A549 (cell line): ENCODE data around the gene GAA. TPM values are rescaled to one million over a fixed set of nuclear protein-coding genes. Genes with fewer than 3 reads are reported as not detected.

Experiments
- ATAC-seq, 2 experiments: fragments of 200-7000 bp in 1 of 2; fragments of >200 bp in 1 of 2; cut with Nextera tagmentation in 1 of 2; cut with Tn5 transposase in 1 of 2; 3 replicates each; pipeline versions ENCODE4 v1.8.0 to v1.9.1; 2018 to 2020; ENCODE audit warnings: mild to moderate bottlenecking in 1 of 2, moderate library complexity in 1 of 2
- CTCF ChIA-PET: fragments of 300-600 bp; sonication (Branson Sonifier 250); formaldehyde crosslinking; extraction: SDS; loops from one replicate; lab custom pipeline; 2021; ENCODE audit warnings: antibody characterized with exemption, inconsistent platforms; lab: Yijun Ruan, JAX
- POLR2A ChIA-PET: fragments of 350-600 bp; formaldehyde crosslinking; extraction: SDS; loops from one replicate; lab custom pipeline; 2021; ENCODE audit warnings: antibody characterized with exemption, inconsistent platforms; lab: Yijun Ruan, JAX
- DNase-seq, 2 experiments: peaks; one replicate each; pipeline versions ENCODE4 v3.0.0 to v3.0.0-alpha.2; 2011 to 2016; ENCODE audit warnings: low read depth in 1 of 2, low spot score in 1 of 2
- FAIRE-seq: peaks from 2 replicates; lab custom pipeline; 2011; peaks lifted over from hg19 to GRCh38; lab: Jason Lieb, UNC
- H3K27ac ChIP-seq, 2 experiments: fragments of >200 bp; sonication (Bioruptor Twin); formaldehyde crosslinking; 3 replicates each; pipeline ENCODE4 v1.5.1; 2016 to 2017
- H3K4me1 ChIP-seq: fragments of >200 bp; sonication (Bioruptor Twin); formaldehyde crosslinking; 3 replicates; pipeline ENCODE4 v1.6.1; 2016
- H3K4me2 ChIP-seq: fragments of >200 bp; sonication (Bioruptor Twin); formaldehyde crosslinking; 3 replicates; pipeline ENCODE4 v1.6.1; 2016
- H3K4me3 ChIP-seq: fragments of >200 bp; sonication (Bioruptor Twin); formaldehyde crosslinking; 3 replicates; pipeline ENCODE4 v1.5.1; 2016
- H3K9me3 ChIP-seq: fragments of >200 bp; sonication (Bioruptor Twin); formaldehyde crosslinking; 3 replicates; pipeline ENCODE4 v1.6.1; 2016
- BHLHE40 ChIP-seq: IDR thresholded peaks from 2 replicates; pipeline ENCODE4 v1.6.1; 2012; ENCODE audit warnings: low read depth, low read length, inconsistent platforms
- CEBPB ChIP-seq, 2 experiments: fragments of >200 bp in 1 of 2; sonication (Bioruptor Twin) in 1 of 2; formaldehyde crosslinking in 1 of 2; IDR thresholded peaks; 2 replicates each; pipeline ENCODE4 v1.6.1; 2012 to 2016
- CTCF ChIP-seq: fragments of >200 bp; sonication (Bioruptor Twin); formaldehyde crosslinking; IDR thresholded peaks from 3 replicates; pipeline ENCODE4 v1.5.1; 2016
- EHF ChIP-seq: fragments of 250-450 bp; sonication (Bioruptor Pico); IDR thresholded peaks from 2 replicates; pipeline ENCODE4 v1.5.0; 2020; ENCODE audit warnings: mild to moderate bottlenecking
- ELK1 ChIP-seq: fragments of 150-350 bp; IDR thresholded peaks from 2 replicates; pipeline ENCODE4 v1.6.1; 2014; ENCODE audit warnings: low read depth, mild to moderate bottlenecking, low read length
- GATA3 ChIP-seq: IDR thresholded peaks from 2 replicates; pipeline ENCODE4 v1.6.1; 2012; ENCODE audit warnings: borderline replicate concordance
- HDAC2 ChIP-seq: fragments of 200-600 bp; sonication (generic); IDR thresholded peaks from 2 replicates; pipeline ENCODE4 v1.6.1; 2016
- HMGXB4 ChIP-seq: fragments of 250-450 bp; sonication (Bioruptor Pico); IDR thresholded peaks from 2 replicates; pipeline ENCODE4 v1.5.0; 2021; ENCODE audit warnings: mild to moderate bottlenecking, moderate library complexity, borderline replicate concordance
- HOXB13 ChIP-seq: fragments of 250-450 bp; sonication (Bioruptor Pico); IDR thresholded peaks from 2 replicates; pipeline ENCODE4 v1.5.0; 2020; ENCODE audit warnings: low read depth, mild to moderate bottlenecking, moderate library complexity
- KDM5A ChIP-seq: fragments of 200-600 bp; sonication (generic); IDR thresholded peaks from 2 replicates; pipeline ENCODE4 v1.6.1; 2016; ENCODE audit warnings: antibody characterized with exemption, mild to moderate bottlenecking
- MAFK ChIP-seq: fragments of 450-650 bp; IDR thresholded peaks from 2 replicates; pipeline ENCODE4 v1.6.1; 2014; ENCODE audit not compliant: partially characterized antibody
- MAZ ChIP-seq: fragments of 150-350 bp; IDR thresholded peaks from 2 replicates; pipeline ENCODE4 v1.6.1; 2014; ENCODE audit warnings: antibody characterized with exemption, low read depth, low read length, borderline replicate concordance
- NFE2L2 ChIP-seq: fragments of 150-350 bp; conservative IDR thresholded peaks from 2 replicates; pipeline ENCODE4 v1.6.1; 2014; ENCODE audit warnings: low read length
- PHF8 ChIP-seq: fragments of 200-600 bp; sonication (generic); IDR thresholded peaks from 2 replicates; pipeline ENCODE4 v1.6.1; 2016; ENCODE audit warnings: low read depth, mild to moderate bottlenecking, antibody characterized with exemption, moderate library complexity, borderline replicate concordance
- RARB ChIP-seq: fragments of 250-450 bp; sonication (Bioruptor Pico); IDR thresholded peaks from 2 replicates; pipeline ENCODE4 v1.8.0; 2021; ENCODE audit warnings: mild to moderate bottlenecking, moderate library complexity
- REST ChIP-seq: fragments of 200-600 bp; sonication (generic); IDR thresholded peaks from 2 replicates; pipeline ENCODE4 v1.6.1; 2016; ENCODE audit warnings: antibody characterized with exemption, mild to moderate bottlenecking, moderate library complexity
- RFX5 ChIP-seq: fragments of 450-650 bp; IDR thresholded peaks from 2 replicates; pipeline ENCODE4 v1.7.1; 2014; ENCODE audit warnings: antibody characterized with exemption, mild to moderate bottlenecking, moderate library complexity
- RNF2 ChIP-seq: fragments of 200-600 bp; sonication (generic); IDR thresholded peaks from 2 replicates; pipeline ENCODE4 v1.6.1; 2016; ENCODE audit warnings: low read depth, mild to moderate bottlenecking, antibody characterized with exemption, moderate library complexity, borderline replicate concordance
- SREBF2 ChIP-seq: fragments of 450-650 bp; IDR thresholded peaks from 2 replicates; pipeline ENCODE4 v1.6.1; 2014; ENCODE audit warnings: mild to moderate bottlenecking, moderate library complexity
- WGBS: methylation state at CpG from one replicate; pipeline ENCODE4 v1.1.6; 2017; ENCODE audit errors: missing lambda C conversion rate; 5-methylcytosine and 5-hydroxymethylcytosine counted together
- polyA plus RNA-seq, 4 experiments: library from polyadenylated mRNA; depleted of rRNA in 3 of 4; stranded (reverse); fragments of >200 nt; fragmentation: RNase III in 1 of 4; extraction: RNeasy Plus Mini Kit Qiagen cat#74134 plus additional on column Dnase treatment in 1 of 4; gene quantifications; 2 replicates in 3 of 4; 3 replicates in 1 of 4; pipeline ENCODE4 v1.2.3, GENCODE V29; 2011 to 2017
- TF ChIP-seq, protein P1 (sequence below): IDR thresholded peaks from 2 replicates; pipeline ENCODE4 v1.6.1; 2012

The GAA gene
- polyA plus RNA-seq, 2 of the 4 experiments (the other 2 are of a cell fraction): 5.7 to 47.4 TPM

DNA sequence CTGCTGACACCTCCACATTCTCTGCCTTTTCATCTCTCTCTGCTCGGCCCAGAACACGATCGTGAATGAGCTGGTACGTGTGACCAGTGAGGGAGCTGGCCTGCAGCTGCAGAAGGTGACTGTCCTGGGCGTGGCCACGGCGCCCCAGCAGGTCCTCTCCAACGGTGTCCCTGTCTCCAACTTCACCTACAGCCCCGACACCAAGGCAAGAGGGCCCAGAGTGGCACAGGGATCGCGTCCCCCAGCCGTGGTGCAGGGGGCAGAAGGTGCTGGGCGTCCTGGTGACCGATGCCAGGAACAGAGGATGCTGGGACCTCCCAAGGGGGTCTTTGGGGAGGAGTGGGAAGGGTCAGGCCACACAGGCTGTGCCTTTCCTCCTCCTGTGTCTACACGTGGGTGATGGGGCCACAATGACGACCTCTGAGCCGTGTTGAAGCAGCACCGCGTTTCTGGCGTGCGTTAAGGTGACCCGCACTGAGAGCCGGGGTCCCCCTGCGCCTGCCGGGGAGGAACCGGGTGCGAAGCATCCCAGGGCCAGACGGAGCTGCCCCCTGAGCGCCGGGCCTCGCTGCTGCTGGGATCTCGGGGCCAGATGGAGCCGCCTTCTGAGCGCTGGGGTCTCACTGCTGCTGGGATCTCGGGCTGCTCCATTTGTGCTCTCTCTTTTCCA is 17.4 kb downstream of the GAA start:
- H3K4me2 ChIP-seq: no peak overlapping the region
- no peak overlapping the region for H3K27ac ChIP-seq
- 88% methylated on average over 31 of the region's 35 CpGs for WGBS
- ChIA-PET POLR2A (interaction anchor here (1.0 kb wide), 1 partner anchor 17 kb away, joined by 3 read pairs; the partner anchor contains the start of gene GAA), CTCF (interaction anchor here (0.7 to 11.7 kb wide), 7 partner anchors 9 to 36 kb away, joined by 3 to 99 read pairs (median 4); partner anchors contain the start of gene GAA)
- H3K4me3 ChIP-seq: no peak overlapping the region
- DNase-seq (no peak), FAIRE-seq (no peak), ATAC-seq (peak; percentile 4 to 7; a peak in 2 of 6 replicates)
- TF ChIP-seq EHF (CRISPR knock-in tag) (no peak), CTCF (no peak), SREBF2 (no peak), PHF8 (no peak), ELK1 (no peak)
- H3K9me3 ChIP-seq: no peaks in the 10 kb centered on the region
- no peaks in the 10 kb centered on the region for H3K4me1 ChIP-seq

DNA sequence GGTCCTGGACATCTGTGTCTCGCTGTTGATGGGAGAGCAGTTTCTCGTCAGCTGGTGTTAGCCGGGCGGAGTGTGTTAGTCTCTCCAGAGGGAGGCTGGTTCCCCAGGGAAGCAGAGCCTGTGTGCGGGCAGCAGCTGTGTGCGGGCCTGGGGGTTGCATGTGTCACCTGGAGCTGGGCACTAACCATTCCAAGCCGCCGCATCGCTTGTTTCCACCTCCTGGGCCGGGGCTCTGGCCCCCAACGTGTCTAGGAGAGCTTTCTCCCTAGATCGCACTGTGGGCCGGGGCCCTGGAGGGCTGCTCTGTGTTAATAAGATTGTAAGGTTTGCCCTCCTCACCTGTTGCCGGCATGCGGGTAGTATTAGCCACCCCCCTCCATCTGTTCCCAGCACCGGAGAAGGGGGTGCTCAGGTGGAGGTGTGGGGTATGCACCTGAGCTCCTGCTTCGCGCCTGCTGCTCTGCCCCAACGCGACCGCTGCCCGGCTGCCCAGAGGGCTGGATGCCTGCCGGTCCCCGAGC is 17.9 kb downstream of the GAA start:
- no peak overlapping the region for H3K4me2 ChIP-seq
- ATAC-seq: peak in 1 of 2 experiments; percentile 6; a peak in 3 of 6 replicates
- FAIRE-seq: no peak
- no peaks in the 10 kb centered on the region for H3K4me1 ChIP-seq
- no peak for DNase-seq
- H3K27ac ChIP-seq: no peak overlapping the region
- ChIA-PET CTCF (interaction anchor here (0.7 to 11.7 kb wide), 8 partner anchors 8 to 37 kb away, joined by 3 to 99 read pairs (median 4); partner anchors contain the start of gene GAA), POLR2A (no interaction called here)
- WGBS: 89% methylated on average over 24 of the region's 24 CpGs
- no peak overlapping the region for H3K4me3 ChIP-seq
- TF ChIP-seq MAZ (no peak), RFX5 (no peak), KDM5A (no peak), NFE2L2 (no peak), RNF2 (no peak)
- no peaks in the 10 kb centered on the region for H3K9me3 ChIP-seq

GRCh38 chr17:80119839-80120238 is 18.5 kb downstream of the GAA start:
- ATAC-seq (no peak), DNase-seq (no peak), FAIRE-seq (no peak)
- Histone ChIP-seq H3K27ac (no peak overlapping the region), H3K4me2 (no peak overlapping the region), H3K4me1 (no peaks in the 10 kb centered on the region), H3K9me3 (no peaks in the 10 kb centered on the region), H3K4me3 (no peak overlapping the region)
- ChIA-PET POLR2A (no interaction called here), CTCF (interaction anchor here (0.7 to 11.7 kb wide), 7 partner anchors 8 to 37 kb away, joined by 3 to 99 read pairs (median 4); partner anchors contain the start of gene GAA)
- 93% methylated on average over 9 of the region's 9 CpGs for WGBS
- TF ChIP-seq MAFK: no peak
- TF ChIP-seq, protein P1, sequence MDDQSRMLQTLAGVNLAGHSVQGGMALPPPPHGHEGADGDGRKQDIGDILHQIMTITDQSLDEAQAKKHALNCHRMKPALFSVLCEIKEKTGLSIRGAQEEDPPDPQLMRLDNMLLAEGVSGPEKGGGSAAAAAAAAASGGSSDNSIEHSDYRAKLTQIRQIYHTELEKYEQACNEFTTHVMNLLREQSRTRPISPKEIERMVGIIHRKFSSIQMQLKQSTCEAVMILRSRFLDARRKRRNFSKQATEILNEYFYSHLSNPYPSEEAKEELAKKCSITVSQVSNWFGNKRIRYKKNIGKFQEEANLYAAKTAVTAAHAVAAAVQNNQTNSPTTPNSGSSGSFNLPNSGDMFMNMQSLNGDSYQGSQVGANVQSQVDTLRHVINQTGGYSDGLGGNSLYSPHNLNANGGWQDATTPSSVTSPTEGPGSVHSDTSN: no peak
- no peak for TF ChIP-seq REST
- TF ChIP-seq KDM5A: no peak
- TF ChIP-seq RFX5: no peak
- TF ChIP-seq BHLHE40: no peak
- TF ChIP-seq HDAC2: no peak
- TF ChIP-seq ELK1: no peak
- TF ChIP-seq MAZ: no peak
- TF ChIP-seq CEBPB (IDR thresholded peaks at IDR 0.05): no peak
- no peak for TF ChIP-seq HMGXB4 (CRISPR knock-in tag)
- no peak for TF ChIP-seq RARB
- TF ChIP-seq GATA3: no peak
- no peak for TF ChIP-seq HOXB13 (CRISPR knock-in tag)
